HepG2 (cell line): ENCODE measurements around the gene SCARF1. TPM values are rescaled to one million over a fixed set of nuclear protein-coding genes. Genes with fewer than 3 reads are reported as not detected.

Experiments used
- EEA1 ChIP-seq: sonication (generic); formaldehyde crosslinking; IDR thresholded peaks from 2 replicates; pipeline ENCODE4 v1.5.1; 2020; ENCODE audit warnings: mild to moderate bottlenecking, missing genetic modification reagents, borderline replicate concordance
- FOXP4 ChIP-seq: sonication (generic); formaldehyde crosslinking; IDR thresholded peaks from 2 replicates; pipeline ENCODE4 v1.4.0; 2020; ENCODE audit warnings: missing genetic modification reagents
- GFI1 ChIP-seq: sonication (generic); formaldehyde crosslinking; IDR thresholded peaks from 2 replicates; pipeline ENCODE4 v1.5.0; 2020; ENCODE audit warnings: missing genetic modification reagents, mild to moderate bottlenecking, borderline replicate concordance
- PRDM10 ChIP-seq: sonication (generic); formaldehyde crosslinking; IDR thresholded peaks from 2 replicates; pipeline ENCODE4 v1.4.0; 2020; ENCODE audit warnings: low read depth, missing genetic modification reagents
- RAD51 ChIP-seq: fragments of 450-650 bp; IDR thresholded peaks from 2 replicates; pipeline ENCODE4 v1.6.1; 2016; ENCODE audit warnings: borderline replicate concordance
- ZHX1 ChIP-seq: sonication (generic); formaldehyde crosslinking; IDR thresholded peaks from 2 replicates; pipeline ENCODE4 v1.8.1; 2022; ENCODE audit warnings: low read depth, mild to moderate bottlenecking, missing genetic modification reagents
- ZMAT3 ChIP-seq: sonication (generic); formaldehyde crosslinking; conservative IDR thresholded peaks from 2 replicates; pipeline ENCODE4 v1.7.0; 2021; ENCODE audit warnings: missing genetic modification reagents
- ZNF205 ChIP-seq: IDR thresholded peaks from 2 replicates; pipeline ENCODE4 v1.6.1; 2018; ENCODE audit warnings: missing biosample characterization, missing genetic modification reagents
- ZNF318 ChIP-seq: sonication (generic); formaldehyde crosslinking; IDR thresholded peaks from 2 replicates; pipeline ENCODE4 v1.4.0; 2020; ENCODE audit warnings: mild to moderate bottlenecking, missing genetic modification reagents
- ZNF460 ChIP-seq: sonication (generic); formaldehyde crosslinking; IDR thresholded peaks from 2 replicates; pipeline ENCODE4 v1.5.1; 2020; ENCODE audit warnings: missing genetic modification reagents, mild to moderate bottlenecking, borderline replicate concordance
- ZNF766 ChIP-seq: sonication (generic); formaldehyde crosslinking; IDR thresholded peaks from 2 replicates; pipeline ENCODE4 v1.5.0; 2020; ENCODE audit warnings: missing genetic modification reagents, borderline replicate concordance
- polyA plus RNA-seq, 8 experiments: library from polyadenylated mRNA; depleted of rRNA in 3 of 8; stranded (reverse) in 7 of 8; unstranded in 1 of 8; fragments of >200 nt; fragmentation: Illumina TruSeq in 4 of 8; extraction: Trizol in 4 of 8; gene quantifications; 2 replicates each; pipeline versions ENCODE4 v1.2.1 to v1.2.3, GENCODE V29; 2011 to 2016; ENCODE audit warnings: low read depth in 4 of 8, missing spikeins in 1 of 8, mixed read lengths in 1 of 8; ENCODE audit not compliant: insufficient read depth in 1 of 8
- total RNA-seq, 5 experiments: library from RNA; depleted of rRNA; stranded (reverse); fragments of >200 nt; fragmentation: Illumina TruSeq; extraction: Trizol; gene quantifications; 2 replicates each; pipeline ENCODE4 v1.2.3, GENCODE V29; 2016; ENCODE audit warnings: low read depth in 1 of 5

SCARF1 gene
- total and polyA plus RNA-seq, 2 of the 13 experiments (the other 11 are each of a cell fraction or from before 2014, with no cell fraction given): 0.24 to 0.71 TPM

GRCh38 chr17:1590029-1590746, 55.3 kb downstream of the SCARF1 start (continued):
- TF ChIP-seq PRDM10: 0 out of 2 replicates have a peak, but pooled peaks have one; percentile 37
- TF ChIP-seq ZNF766 (CRISPR knock-in tag): no peak
- no peak for TF ChIP-seq ZHX1 (CRISPR knock-in tag)
- 0 out of 2 replicates have a peak, but pooled peaks have one; percentile 23 for TF ChIP-seq ZMAT3 (CRISPR knock-in tag)
- TF ChIP-seq ZNF318 (CRISPR knock-in tag): no peak
- no peak for TF ChIP-seq GFI1 (CRISPR knock-in tag)
- TF ChIP-seq ZNF460: no peak
- TF ChIP-seq ZNF205 (CRISPR knock-in tag): no peak
- TF ChIP-seq RAD51: no peak
- TF ChIP-seq FOXP4: peak; percentile 33; the same call in 1 of the 2 replicates
- no peak for TF ChIP-seq EEA1 (CRISPR knock-in tag)
